Peyer's patch (tissue), 4 donors: Measurements from ENCODE around the gene PIGN. TPM values are rescaled to one million over a fixed set of nuclear protein-coding genes. Genes with fewer than 3 reads are reported as not detected.

ENCODE experiments used
- DNase-seq, 3 donors: peaks; one replicate each; pipeline ENCODE4 v3.0.0-alpha.2; 2017 to 2019
- H3K27ac ChIP-seq, 4 donors: fragments of 200-600 bp; sonication (generic); one replicate each; pipeline ENCODE4 v1.5.1; 2016 to 2019
- H3K27me3 ChIP-seq, 2 donors: fragments of 200-600 bp; sonication (generic); one replicate each; pipeline ENCODE4 v1.5.1; 2019
- H3K36me3 ChIP-seq, 3 donors: fragments of 200-600 bp; sonication (generic); one replicate each; pipeline ENCODE4 v1.5.1; 2016 to 2019
- H3K4me1 ChIP-seq, 4 donors: fragments of 200-600 bp; sonication (generic); one replicate each; pipeline ENCODE4 v1.5.1; 2016 to 2019
- H3K4me3 ChIP-seq, 4 donors: fragments of 200-600 bp; sonication (generic); 1 replicate in 3 of 4; 2 replicates in 1 of 4; pipeline ENCODE4 v1.5.1; 2016 to 2019; ENCODE audit warnings: mild to moderate bottlenecking in 1 of 4
- H3K9me3 ChIP-seq, 4 donors: fragments of 200-600 bp; sonication (generic); one replicate each; pipeline ENCODE4 v1.5.1; 2016 to 2019; ENCODE audit warnings: mild to moderate bottlenecking in 1 of 4
- CTCF ChIP-seq, 6 experiments: fragments of 450-650 bp in 4 of 6; fragments of 200-600 bp in 2 of 6; sonication (generic) in 1 of 6; IDR thresholded peaks; one replicate each; pipeline ENCODE4 v1.5.1; 2017 to 2019; ENCODE audit warnings: antibody characterized with exemption in 6 of 6, mild to moderate bottlenecking in 3 of 6, moderate library complexity in 1 of 6
- POLR2A ChIP-seq, 2 donors: fragments of 450-650 bp; IDR thresholded peaks; one replicate each; pipeline ENCODE4 v1.5.1; 2017; ENCODE audit warnings: antibody characterized with exemption in 2 of 2, mild to moderate bottlenecking in 2 of 2, moderate library complexity in 2 of 2
- total RNA-seq, 4 donors: library from RNA; depleted of rRNA; stranded (reverse); fragments of >200 nt; gene quantifications; one replicate each; pipeline ENCODE4 v1.1.0, GENCODE V29; 2016

The PIGN gene
- total RNA-seq, 4 donors from 2014 or later = 35.4 to 49.2 (median 42.3) TPM

GRCh38 chr18:62024983-62025382 is 161.9 kb downstream of the PIGN start:
- Histone ChIP-seq H3K9me3 (no peaks in the 10 kb centered on the region), H3K4me1 (no peaks in the 10 kb centered on the region), H3K36me3 (no peaks in the 10 kb centered on the region), H3K4me3 (no peak overlapping the region), H3K27me3 (no peaks in the 10 kb centered on the region), H3K27ac (no peak overlapping the region)
- TF ChIP-seq CTCF (IDR thresholded peaks at IDR 0.05) (no peak), POLR2A (IDR thresholded peaks at IDR 0.05) (no peak)
- DNase-seq = no peak

DNA sequence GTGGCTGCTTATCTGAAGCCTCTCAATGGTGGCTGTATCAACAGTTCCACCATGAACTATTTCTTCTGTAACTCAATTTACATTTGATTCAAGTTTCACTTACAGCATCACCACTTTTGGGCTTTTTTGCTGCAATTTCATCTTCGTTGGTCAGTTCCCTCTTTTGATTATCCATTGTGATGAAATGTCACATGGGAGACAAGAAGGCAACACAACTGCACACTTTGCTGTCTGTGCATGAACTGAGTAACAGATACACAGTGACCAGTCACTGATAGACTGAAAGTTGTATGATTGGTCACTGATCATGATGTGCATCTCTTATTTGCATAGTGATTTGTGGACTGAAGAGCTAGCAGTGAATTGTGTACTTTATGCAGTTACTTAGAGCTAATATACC is 163.3 kb downstream of the PIGN start:
- TF ChIP-seq CTCF (IDR thresholded peaks at IDR 0.05) (no peak), POLR2A (IDR thresholded peaks at IDR 0.05) (no peak)
- H3K27ac ChIP-seq = no peak overlapping the region
- H3K9me3 ChIP-seq = no peaks in the 10 kb centered on the region
- H3K4me3 ChIP-seq = no peak overlapping the region
- no peak for DNase-seq
- no peaks in the 10 kb centered on the region for H3K4me1 ChIP-seq
- no peaks in the 10 kb centered on the region for H3K27me3 ChIP-seq
- H3K36me3 ChIP-seq = no peaks in the 10 kb centered on the region

GRCh38 chr18:62018759-62019041 is 168.2 kb downstream of the PIGN start:
- DNase-seq = no peak
- Histone ChIP-seq H3K27ac (no peak overlapping the region), H3K4me3 (no peak overlapping the region), H3K27me3 (no peaks in the 10 kb centered on the region), H3K9me3 (no peaks in the 10 kb centered on the region), H3K36me3 (no peaks in the 10 kb centered on the region), H3K4me1 (peaks cover 0 to 10% (median 0%) of the 10 kb centered on the region in 4 donors)
- TF ChIP-seq CTCF (IDR thresholded peaks at IDR 0.05) (no peak), POLR2A (IDR thresholded peaks at IDR 0.05) (no peak)

GRCh38 chr18:62018034-62018758 is 168.7 kb downstream of the PIGN start:
- peaks cover 0 to 10% (median 0%) of the 10 kb centered on the region in 4 donors for H3K4me1 ChIP-seq
- TF ChIP-seq CTCF (IDR thresholded peaks at IDR 0.05) = no peak
- TF ChIP-seq POLR2A (IDR thresholded peaks at IDR 0.05) = no peak
- no peak overlapping the region for H3K4me3 ChIP-seq
- DNase-seq = no peak
- H3K36me3 ChIP-seq = no peaks in the 10 kb centered on the region
- H3K27ac ChIP-seq = no peak overlapping the region
- H3K9me3 ChIP-seq = no peaks in the 10 kb centered on the region
- H3K27me3 ChIP-seq = no peaks in the 10 kb centered on the region

DNA sequence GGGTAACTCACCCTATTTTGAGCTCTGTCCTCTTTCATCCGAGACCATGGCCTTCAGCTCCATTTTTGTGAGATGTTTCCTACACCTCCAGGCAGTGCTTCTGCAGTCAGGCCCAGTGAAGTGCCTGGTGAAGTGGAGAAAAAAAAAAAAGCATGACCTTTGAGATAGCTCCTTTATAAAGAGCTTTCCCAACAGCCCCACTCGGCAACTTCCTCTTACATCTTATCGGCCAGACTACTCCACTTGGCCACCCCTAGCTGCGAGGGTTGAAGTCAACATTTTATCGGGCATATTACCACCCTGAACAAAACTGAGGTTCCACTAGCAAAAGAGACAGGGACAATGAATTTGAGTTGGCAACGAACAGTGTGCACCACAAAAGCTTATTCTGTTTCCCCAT is 169.2 kb downstream of the PIGN start:
- no peaks in the 10 kb centered on the region for H3K9me3 ChIP-seq
- no peaks in the 10 kb centered on the region for H3K27me3 ChIP-seq
- no peaks in the 10 kb centered on the region for H3K36me3 ChIP-seq
- H3K4me3 ChIP-seq = no peak overlapping the region
- H3K4me1 ChIP-seq = peaks cover 0 to 10% (median 0%) of the 10 kb centered on the region in 4 donors
- DNase-seq = peak in 1 of 3 donors; percentile 48
- H3K27ac ChIP-seq = no peak overlapping the region
- TF ChIP-seq POLR2A (IDR thresholded peaks at IDR 0.05) (no peak), CTCF (IDR thresholded peaks at IDR 0.05) (peak in 1 of 6 experiments; percentile 29)

- H3K4me1 ChIP-seq = no peaks in the 10 kb centered on the region
- no peaks in the 10 kb centered on the region for H3K36me3 ChIP-seq
- H3K27ac ChIP-seq = no peak overlapping the region
- H3K4me3 ChIP-seq = no peak overlapping the region
- H3K9me3 ChIP-seq = no peaks in the 10 kb centered on the region
- TF ChIP-seq POLR2A (IDR thresholded peaks at IDR 0.05) = no peak
- no peak for DNase-seq
- H3K27me3 ChIP-seq = no peaks in the 10 kb centered on the region
These were observed 175.4 kb downstream of the PIGN start for GRCh38 chr18:62011416-62011815.
